ENCODE data around the gene L1TD1. TPM values are rescaled to one million over a fixed set of nuclear protein-coding genes. Genes with fewer than 3 reads are reported as not detected.

The L1TD1 gene
- total RNA-seq, 4 donors from 2014 or later = 0.13 TPM; not detected in 3

- ATAC-seq (ENCODE audit: low FRiP score) (no peak), DNase-seq (ENCODE audit: low spot score) (no peak)
- no peak for TF ChIP-seq CTCF (IDR thresholded peaks at IDR 0.05)
Measured at GRCh38 chr1:62229932-62230331, 35.3 kb downstream of the L1TD1 start.

GRCh38 chr1:62230718-62231117 lies 36.1 kb downstream of the L1TD1 start:
- DNase-seq (ENCODE audit: low spot score) = no peak
- ATAC-seq (ENCODE audit: low FRiP score) = no peak
- TF ChIP-seq CTCF (IDR thresholded peaks at IDR 0.05) = no peak

- ATAC-seq (ENCODE audit: low FRiP score) (no peak), DNase-seq (ENCODE audit: low spot score) (no peak)
- TF ChIP-seq CTCF (IDR thresholded peaks at IDR 0.05) = no peak
Measured at GRCh38 chr1:62232871-62233278, 38.2 kb downstream of the L1TD1 start.

GRCh38 chr1:62233926-62234450 lies 39.3 kb downstream of the L1TD1 start:
- no peak for TF ChIP-seq CTCF (IDR thresholded peaks at IDR 0.05)
- DNase-seq (ENCODE audit: low spot score) = no peak
- ATAC-seq (ENCODE audit: low FRiP score) = no peak

- DNase-seq (ENCODE audit: low spot score) (no peak), ATAC-seq (ENCODE audit: low FRiP score) (no peak)
- no peak for TF ChIP-seq CTCF (IDR thresholded peaks at IDR 0.05)
Measured at GRCh38 chr1:62234688-62235087, 40.0 kb downstream of the L1TD1 start.

GRCh38 chr1:62235576-62235975 lies 40.9 kb downstream of the L1TD1 start:
- ATAC-seq (ENCODE audit: low FRiP score) (no peak), DNase-seq (ENCODE audit: low spot score) (no peak)
- no peak for TF ChIP-seq CTCF (IDR thresholded peaks at IDR 0.05)

- ATAC-seq (ENCODE audit: low FRiP score) (no peak), DNase-seq (ENCODE audit: low spot score) (no peak)
- no peak for TF ChIP-seq CTCF (IDR thresholded peaks at IDR 0.05)
Measured at GRCh38 chr1:62237361-62237760, 42.7 kb downstream of the L1TD1 start.
